HG02885 (cell line): ENCODE data around the gene KAT6B.
A peak's percentile ranks its signal among the peaks of the same experiment; 100 is the strongest.

Experiments used
- ATAC-seq: cut with Tn5 transposase; IDR thresholded peaks from one replicate; pipeline ENCODE4 v1.9.1; 2021; ENCODE audit warnings: mild to moderate bottlenecking; ENCODE audit not compliant: unreplicated experiment, poor library complexity

Gene KAT6B

GRCh38 chr10:74822521-74823089 lies 3.8 kb upstream of the KAT6B start:
- no peak for ATAC-seq

- no peak for ATAC-seq
Observed at GRCh38 chr10:74823791-74824183, 2.6 kb upstream of the KAT6B start.

GRCh38 chr10:74824184-74824899 lies 2.1 kb upstream of the KAT6B start:
- ATAC-seq, result no peak

- peak; percentile 3 for ATAC-seq
Observed at GRCh38 chr10:74824900-74825370, 1.5 kb upstream of the KAT6B start.

- ATAC-seq, result peak; percentile 10
Observed at GRCh38 chr10:74825371-74826141, 844 bp upstream of the KAT6B start.

- no peak for ATAC-seq
Observed at GRCh38 chr10:74827045-74827441, 643 bp downstream of the KAT6B start.

- no peak for ATAC-seq
Observed at GRCh38 chr10:74827694-74828093, 1.3 kb downstream of the KAT6B start.

- no peak for ATAC-seq
Observed at GRCh38 chr10:74828946-74829345, 2.5 kb downstream of the KAT6B start.

- ATAC-seq, result no peak
Observed at GRCh38 chr10:74831518-74832120, 5.2 kb downstream of the KAT6B start.

- ATAC-seq, result no peak
Observed at GRCh38 chr10:74835963-74836362, 9.6 kb downstream of the KAT6B start.

GRCh38 chr10:74836877-74837276 lies 10.5 kb downstream of the KAT6B start:
- no peak for ATAC-seq

- ATAC-seq, result no peak
Observed at GRCh38 chr10:74837743-74838142, 11.3 kb downstream of the KAT6B start.

- no peak for ATAC-seq
Observed at GRCh38 chr10:74839708-74840107, 13.3 kb downstream of the KAT6B start.

GRCh38 chr10:74841265-74841973 lies 15.0 kb downstream of the KAT6B start:
- no peak for ATAC-seq

- ATAC-seq, result no peak
Observed at GRCh38 chr10:74842301-74842954, 16.0 kb downstream of the KAT6B start.

GRCh38 chr10:74846958-74847357 lies 20.6 kb downstream of the KAT6B start:
- ATAC-seq, result no peak

- no peak for ATAC-seq
Observed at GRCh38 chr10:74851831-74852230, 25.4 kb downstream of the KAT6B start.

- no peak for ATAC-seq
Observed at GRCh38 chr10:74852381-74852780, 26.0 kb downstream of the KAT6B start.

GRCh38 chr10:74854610-74855009 lies 28.2 kb downstream of the KAT6B start:
- no peak for ATAC-seq

GRCh38 chr10:74855027-74855426 lies 28.6 kb downstream of the KAT6B start:
- ATAC-seq, result peak; percentile 54
